ENCODE results near the gene GUK1.

GUK1 gene

GRCh38 chr1:228176461-228177182 is 36.5 kb downstream of the GUK1 start:
- no peak for TF ChIP-seq CTCF (IDR thresholded peaks at IDR 0.05)
- no peak overlapping the region for H3K27ac ChIP-seq
- DNase-seq (ENCODE audit: low spot score): no peak
- no peak overlapping the region for H3K4me3 ChIP-seq

- Histone ChIP-seq H3K27ac (no peak overlapping the region), H3K4me3 (no peak overlapping the region)
- no peak for TF ChIP-seq CTCF (IDR thresholded peaks at IDR 0.05)
- DNase-seq (ENCODE audit: low spot score): no peak
Measured at GRCh38 chr1:228177183-228177475, 37.0 kb downstream of the GUK1 start.

- H3K4me3 ChIP-seq: no peak overlapping the region
- H3K27ac ChIP-seq: no peak overlapping the region
- no peak for DNase-seq (ENCODE audit: low spot score)
- no peak for TF ChIP-seq CTCF (IDR thresholded peaks at IDR 0.05)
Measured at GRCh38 chr1:228177721-228178710, 37.9 kb downstream of the GUK1 start.

- Histone ChIP-seq H3K27ac (no peak overlapping the region), H3K4me3 (no peak overlapping the region)
- DNase-seq (ENCODE audit: low spot score): no peak
- TF ChIP-seq CTCF (IDR thresholded peaks at IDR 0.05): no peak
Measured at GRCh38 chr1:228178737-228179684, 38.9 kb downstream of the GUK1 start.

GRCh38 chr1:228180271-228180958 is 40.3 kb downstream of the GUK1 start:
- no peak overlapping the region for H3K27ac ChIP-seq

More at GRCh38 chr1:228180271-228180958, 40.3 kb downstream of the GUK1 start:
- no peak for DNase-seq (ENCODE audit: low spot score)
- no peak overlapping the region for H3K4me3 ChIP-seq
- TF ChIP-seq CTCF (IDR thresholded peaks at IDR 0.05): no peak

Measured in coronary artery (tissue), 2 donors.